ENCODE measurements around the gene ASTN2.

The ASTN2 gene

GRCh38 chr9:117359910-117360309, 54.9 kb downstream of the ASTN2 start:
- DNase-seq (ENCODE audit: low spot score) = no peak

- no peak for DNase-seq (ENCODE audit: low spot score)
These were observed 59.3 kb downstream of the ASTN2 start for GRCh38 chr9:117355542-117355941.

GRCh38 chr9:117354997-117355396, 59.9 kb downstream of the ASTN2 start:
- DNase-seq (ENCODE audit: low spot score) = no peak

- DNase-seq (ENCODE audit: low spot score) = no peak
These were observed 60.5 kb downstream of the ASTN2 start for GRCh38 chr9:117354244-117354847.

GRCh38 chr9:117344892-117345660, 69.8 kb downstream of the ASTN2 start:
- no peak for DNase-seq (ENCODE audit: low spot score)

- no peak for DNase-seq (ENCODE audit: low spot score)
These were observed 71.4 kb downstream of the ASTN2 start for GRCh38 chr9:117343427-117343826.

GRCh38 chr9:117341151-117341550, 73.7 kb downstream of the ASTN2 start:
- no peak for DNase-seq (ENCODE audit: low spot score)

GRCh38 chr9:117340422-117340821, 74.4 kb downstream of the ASTN2 start:
- no peak for DNase-seq (ENCODE audit: low spot score)

- no peak for DNase-seq (ENCODE audit: low spot score)
These were observed 78.9 kb downstream of the ASTN2 start for GRCh38 chr9:117335837-117336433.

- DNase-seq (ENCODE audit: low spot score) = peak; percentile 4
These were observed 80.8 kb downstream of the ASTN2 start for GRCh38 chr9:117334101-117334500.

GRCh38 chr9:117325831-117326230, 89.0 kb downstream of the ASTN2 start:
- DNase-seq (ENCODE audit: low spot score) = no peak

GRCh38 chr9:117325110-117325731, 89.6 kb downstream of the ASTN2 start:
- DNase-seq (ENCODE audit: low spot score) = no peak

- no peak for DNase-seq (ENCODE audit: low spot score)
These were observed 91.5 kb downstream of the ASTN2 start for GRCh38 chr9:117323390-117323789.

GRCh38 chr9:117317192-117317591, 97.7 kb downstream of the ASTN2 start:
- no peak for DNase-seq (ENCODE audit: low spot score)

- DNase-seq (ENCODE audit: low spot score) = no peak
These were observed 99.6 kb downstream of the ASTN2 start for GRCh38 chr9:117315236-117315635.

- no peak for DNase-seq (ENCODE audit: low spot score)
These were observed 100.9 kb downstream of the ASTN2 start for GRCh38 chr9:117313989-117314388.

- no peak for DNase-seq (ENCODE audit: low spot score)
These were observed 107.2 kb downstream of the ASTN2 start for GRCh38 chr9:117307701-117308100.

GRCh38 chr9:117306032-117306431, 108.8 kb downstream of the ASTN2 start:
- DNase-seq (ENCODE audit: low spot score) = no peak

GRCh38 chr9:117305454-117305853, 109.4 kb downstream of the ASTN2 start:
- DNase-seq (ENCODE audit: low spot score) = no peak

- no peak for DNase-seq (ENCODE audit: low spot score)
These were observed 110.3 kb downstream of the ASTN2 start for GRCh38 chr9:117304549-117304948.

GRCh38 chr9:117303643-117304230, 111.1 kb downstream of the ASTN2 start:
- no peak for DNase-seq (ENCODE audit: low spot score)

- DNase-seq (ENCODE audit: low spot score) = no peak
These were observed 112.4 kb downstream of the ASTN2 start for GRCh38 chr9:117302487-117302886.

Measured in HuH-7 (cell line).